ENCODE data around the gene MUS81.

- no peak for TF ChIP-seq FOXM1 (IDR thresholded peaks at IDR 0.05; ENCODE audit: borderline replicate concordance)
- no peak for TF ChIP-seq ELF4 (IDR thresholded peaks at IDR 0.05)
- TF ChIP-seq SP1 (IDR thresholded peaks at IDR 0.05) = no peak
- TF ChIP-seq SUZ12 (IDR thresholded peaks at IDR 0.05) = no peak
- TF ChIP-seq FOXK2 (IDR thresholded peaks at IDR 0.05) = no peak
- no peak for TF ChIP-seq LEF1 (IDR thresholded peaks at IDR 0.05; ENCODE audit: borderline replicate concordance)
- TF ChIP-seq HDGF (IDR thresholded peaks at IDR 0.05; ENCODE audit: borderline replicate concordance) = no peak
- TF ChIP-seq ARNT (IDR thresholded peaks at IDR 0.05) = no peak
These were observed 27.5 kb downstream of the MUS81 start for GRCh38 chr11:65887723-65888162.

Data from HEK293T (cell line).